HG03159 (cell line): Measurements from ENCODE around the gene RPP21.

Source experiments
- ATAC-seq: cut with Tn5 transposase; IDR thresholded peaks from one replicate; pipeline ENCODE4 v1.9.1; 2021; ENCODE audit warnings: mild to moderate bottlenecking, moderate library complexity; ENCODE audit not compliant: unreplicated experiment

The RPP21 gene

GRCh38 chr6:30328397-30328796 is 16.6 kb upstream of the RPP21 start:
- ATAC-seq: no peak

GRCh38 chr6:30329331-30329730 is 15.6 kb upstream of the RPP21 start:
- no peak for ATAC-seq

GRCh38 chr6:30331981-30332380 is 13.0 kb upstream of the RPP21 start:
- no peak for ATAC-seq

GRCh38 chr6:30334075-30334783 is 10.7 kb upstream of the RPP21 start:
- ATAC-seq: no peak

- ATAC-seq: no peak
These were observed 4.3 kb upstream of the RPP21 start for GRCh38 chr6:30340589-30341054.

GRCh38 chr6:30341218-30341617 is 3.7 kb upstream of the RPP21 start:
- ATAC-seq: no peak

- no peak for ATAC-seq
These were observed 3.2 kb upstream of the RPP21 start for GRCh38 chr6:30341728-30342127.

GRCh38 chr6:30344191-30344867 is 627 bp upstream of the RPP21 start:
- no peak for ATAC-seq

GRCh38 chr6:30345852-30346251 is 896 bp downstream of the RPP21 start:
- ATAC-seq: no peak

- no peak for ATAC-seq
These were observed 4.0 kb downstream of the RPP21 start for GRCh38 chr6:30348957-30349356.

GRCh38 chr6:30349421-30350177 is 4.6 kb downstream of the RPP21 start:
- no peak for ATAC-seq

- ATAC-seq: no peak
These were observed 5.6 kb downstream of the RPP21 start for GRCh38 chr6:30350524-30350923.

- no peak for ATAC-seq
These were observed 7.6 kb downstream of the RPP21 start for GRCh38 chr6:30352550-30352949.

- no peak for ATAC-seq
These were observed 10.3 kb downstream of the RPP21 start for GRCh38 chr6:30355281-30355680.

GRCh38 chr6:30356536-30356935 is 11.6 kb downstream of the RPP21 start:
- ATAC-seq: no peak

GRCh38 chr6:30357678-30358540 is 13.0 kb downstream of the RPP21 start:
- no peak for ATAC-seq

- ATAC-seq: no peak
These were observed 14.3 kb downstream of the RPP21 start for GRCh38 chr6:30359276-30359675.

- no peak for ATAC-seq
These were observed 15.2 kb downstream of the RPP21 start for GRCh38 chr6:30360139-30360538.

GRCh38 chr6:30361661-30362060 is 16.7 kb downstream of the RPP21 start:
- no peak for ATAC-seq

GRCh38 chr6:30363459-30363858 is 18.5 kb downstream of the RPP21 start:
- ATAC-seq: no peak

- ATAC-seq: no peak
These were observed 19.6 kb downstream of the RPP21 start for GRCh38 chr6:30364591-30364990.
